Stimulated activated CD8-positive, alpha-beta memory T cell treated with anti-CD3 and anti-CD28 coated beads, Interleukin-15, amount 100 ng/mL, for 24 hours (primary cell): ENCODE data around the gene COX5A.
A peak's percentile ranks its signal among the peaks of the same experiment; 100 is the strongest.
"Not testable (repeated sequence)": the region's sequence is repeated elsewhere in the genome, so short reads cannot be mapped to it uniquely, and the experiment has no call there.

ENCODE experiments used
- DNase-seq: peaks from one replicate; pipeline ENCODE4 v3.0.0-alpha.2; 2020; ENCODE audit warnings: low read depth

The COX5A gene

GRCh38 chr15:74901612-74902063 lies 36.2 kb downstream of the COX5A start:
- no peak for DNase-seq

GRCh38 chr15:74897300-74897701 lies 40.6 kb downstream of the COX5A start:
- DNase-seq, result no peak

GRCh38 chr15:74896316-74896715 lies 41.6 kb downstream of the COX5A start:
- no peak for DNase-seq

GRCh38 chr15:74895830-74896229 lies 42.0 kb downstream of the COX5A start:
- DNase-seq, result no peak

GRCh38 chr15:74894383-74894782 lies 43.5 kb downstream of the COX5A start:
- DNase-seq, result not testable (repeated sequence)

GRCh38 chr15:74893627-74894026 lies 44.2 kb downstream of the COX5A start:
- DNase-seq, result no peak

GRCh38 chr15:74892931-74893330 lies 44.9 kb downstream of the COX5A start:
- no peak for DNase-seq

GRCh38 chr15:74892313-74892712 lies 45.6 kb downstream of the COX5A start:
- DNase-seq, result no peak

- no peak for DNase-seq
Measured at GRCh38 chr15:74891469-74891868, 46.4 kb downstream of the COX5A start.

GRCh38 chr15:74890665-74890960 lies 47.3 kb downstream of the COX5A start:
- no peak for DNase-seq

GRCh38 chr15:74889883-74890664 lies 47.8 kb downstream of the COX5A start, which contains the start of gene MPI:
Gene MPI (plus strand): TSS chr15:74890042. CDS start chr15:74890074, 32 bp downstream.
- peak; percentile 63 for DNase-seq

GRCh38 chr15:74889390-74889882 lies 48.4 kb downstream of the COX5A start:
- no peak for DNase-seq

- no peak for DNase-seq
Measured at GRCh38 chr15:74888716-74889115, 49.2 kb downstream of the COX5A start.

- DNase-seq, result not testable (repeated sequence)
Measured at GRCh38 chr15:74887537-74888193, 50.2 kb downstream of the COX5A start.

GRCh38 chr15:74885461-74885860 lies 52.4 kb downstream of the COX5A start:
- no peak for DNase-seq

- no peak for DNase-seq
Measured at GRCh38 chr15:74884428-74885223, 53.2 kb downstream of the COX5A start.

- no peak for DNase-seq
Measured at GRCh38 chr15:74882528-74882927, 55.3 kb downstream of the COX5A start.

GRCh38 chr15:74878273-74878672 lies 59.6 kb downstream of the COX5A start:
- no peak for DNase-seq

GRCh38 chr15:74873756-74874424 lies 64.0 kb downstream of the COX5A start:
- no peak for DNase-seq

- peak; percentile 75 for DNase-seq
Measured at GRCh38 chr15:74873036-74873755, 64.7 kb downstream of the COX5A start, which contains the start of gene SCAMP2. Gene SCAMP2 (minus strand): TSS chr15:74873365. CDS start chr15:74873255, 110 bp downstream.

GRCh38 chr15:74872702-74873035 lies 65.2 kb downstream of the COX5A start:
- DNase-seq, result no peak
